ENCODE results near the gene OAS2.

The OAS2 gene

GRCh38 chr12:113061061-113061694 lies 82.9 kb downstream of the OAS2 start:
- CTCF ChIA-PET = interaction anchor here (0.7 kb wide), 1 partner anchor 12 kb away, joined by 4 read pairs; no protein-coding TSS in a partner anchor
- DNase-seq (ENCODE audit: low spot score) = no peak
- no peak overlapping the region for H3K27ac ChIP-seq
- TF ChIP-seq CTCF (conservative IDR thresholded peaks at IDR 0.05; ENCODE audit: low read depth) = no peak
- POLR2A ChIA-PET (ENCODE audit: low non-redundant PET) = no interaction called here
